T-helper 1 cell (primary cell): ENCODE results near the gene HLA-F.

ENCODE experiments used
- DNase-seq, 5 donors: peaks; one replicate each; pipeline ENCODE4 v3.0.0-alpha.2; 2012 to 2020

HLA-F gene

DNA sequence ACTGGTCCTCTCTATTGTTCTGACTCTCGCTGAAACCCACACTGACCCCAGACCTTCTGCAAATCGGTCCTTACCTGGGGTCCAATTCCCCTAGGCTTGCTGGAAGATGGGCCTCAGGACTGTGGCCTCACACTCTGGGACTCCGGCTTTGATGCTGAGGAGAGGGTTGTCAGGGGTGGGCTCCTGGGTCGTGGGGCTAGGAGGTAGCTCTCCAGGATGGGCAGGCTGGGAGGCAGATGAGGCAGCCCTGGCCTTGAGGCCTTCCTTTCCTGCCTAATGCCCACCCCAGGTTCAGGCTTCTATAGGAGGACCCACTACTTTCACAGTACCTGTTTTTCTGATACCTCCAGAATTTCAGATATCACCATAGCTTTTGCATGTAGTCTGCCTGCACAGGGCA lies 21.4 kb downstream of the HLA-F start:
- DNase-seq: no peak

- no peak for DNase-seq
These were observed 22.2 kb downstream of the HLA-F start for GRCh38 chr6:29745386-29745785.

GRCh38 chr6:29745855-29746449 lies 22.7 kb downstream of the HLA-F start:
- DNase-seq: no peak

DNA sequence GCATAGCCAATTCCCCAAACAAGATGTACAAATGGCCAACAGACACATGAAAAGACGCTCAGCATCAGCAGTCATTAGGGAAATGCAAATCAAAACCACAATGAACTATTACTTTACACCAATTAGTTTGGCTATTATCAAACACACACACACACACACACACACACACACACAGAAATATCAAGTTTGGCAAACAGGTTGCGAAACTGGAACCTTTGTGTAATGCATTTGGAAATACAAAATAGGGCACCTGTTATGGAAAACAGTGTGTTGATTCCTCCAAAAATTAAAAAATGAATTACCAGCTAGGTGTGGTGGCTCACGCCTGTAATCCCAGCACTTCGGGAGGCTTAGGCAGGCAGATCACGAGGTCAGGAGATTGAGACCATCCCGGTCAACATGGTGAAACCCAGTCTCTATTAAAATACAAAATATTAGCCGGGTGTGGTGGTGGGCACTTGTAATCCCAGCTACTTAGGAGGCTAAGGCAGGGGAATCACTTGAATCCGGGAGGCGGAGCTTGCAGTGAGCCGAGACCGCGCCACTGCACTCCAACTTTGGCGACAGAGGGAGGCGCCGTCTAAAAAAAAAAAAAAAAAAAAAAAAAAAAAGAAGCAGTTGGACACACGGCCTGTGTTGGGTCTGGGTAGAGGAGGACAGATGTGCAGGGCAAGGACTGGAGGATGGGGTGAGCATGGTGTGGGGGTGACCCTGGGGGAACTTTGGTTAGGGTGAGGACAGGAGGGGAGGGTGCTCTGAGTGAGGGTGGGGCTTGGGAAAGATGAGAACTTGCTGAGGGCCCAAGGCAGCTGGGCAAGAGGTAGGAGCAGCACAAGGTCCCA lies 23.8 kb downstream of the HLA-F start:
- no peak for DNase-seq

DNA sequence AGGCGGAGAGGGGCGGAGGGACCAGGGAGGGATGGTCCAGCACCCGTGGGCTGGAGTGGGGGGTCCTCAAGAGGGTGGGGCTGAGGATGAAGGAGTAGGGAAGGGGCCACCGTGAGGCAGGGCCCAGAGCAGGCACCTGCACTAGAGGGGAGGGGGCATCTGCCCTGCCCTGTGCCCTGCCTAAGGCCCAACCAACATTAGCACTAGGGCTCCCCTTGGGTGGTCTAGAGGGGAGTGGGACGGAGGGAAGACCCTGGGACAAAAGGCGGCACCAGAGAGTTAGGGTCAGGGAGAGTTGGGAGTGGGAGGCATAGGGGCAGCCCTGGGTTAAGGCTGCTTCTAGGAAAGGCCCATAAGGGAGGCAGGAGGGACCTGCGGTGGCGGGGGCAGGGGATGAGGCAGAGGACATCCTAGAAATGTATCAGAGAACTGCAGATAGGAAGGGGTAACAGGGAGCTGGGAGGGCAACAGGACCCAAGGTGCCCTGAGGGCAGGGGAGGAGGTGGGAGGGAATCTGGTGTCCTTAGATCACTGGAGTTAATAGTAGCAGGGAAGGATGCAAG lies 24.5 kb downstream of the HLA-F start:
- DNase-seq: no peak

DNA sequence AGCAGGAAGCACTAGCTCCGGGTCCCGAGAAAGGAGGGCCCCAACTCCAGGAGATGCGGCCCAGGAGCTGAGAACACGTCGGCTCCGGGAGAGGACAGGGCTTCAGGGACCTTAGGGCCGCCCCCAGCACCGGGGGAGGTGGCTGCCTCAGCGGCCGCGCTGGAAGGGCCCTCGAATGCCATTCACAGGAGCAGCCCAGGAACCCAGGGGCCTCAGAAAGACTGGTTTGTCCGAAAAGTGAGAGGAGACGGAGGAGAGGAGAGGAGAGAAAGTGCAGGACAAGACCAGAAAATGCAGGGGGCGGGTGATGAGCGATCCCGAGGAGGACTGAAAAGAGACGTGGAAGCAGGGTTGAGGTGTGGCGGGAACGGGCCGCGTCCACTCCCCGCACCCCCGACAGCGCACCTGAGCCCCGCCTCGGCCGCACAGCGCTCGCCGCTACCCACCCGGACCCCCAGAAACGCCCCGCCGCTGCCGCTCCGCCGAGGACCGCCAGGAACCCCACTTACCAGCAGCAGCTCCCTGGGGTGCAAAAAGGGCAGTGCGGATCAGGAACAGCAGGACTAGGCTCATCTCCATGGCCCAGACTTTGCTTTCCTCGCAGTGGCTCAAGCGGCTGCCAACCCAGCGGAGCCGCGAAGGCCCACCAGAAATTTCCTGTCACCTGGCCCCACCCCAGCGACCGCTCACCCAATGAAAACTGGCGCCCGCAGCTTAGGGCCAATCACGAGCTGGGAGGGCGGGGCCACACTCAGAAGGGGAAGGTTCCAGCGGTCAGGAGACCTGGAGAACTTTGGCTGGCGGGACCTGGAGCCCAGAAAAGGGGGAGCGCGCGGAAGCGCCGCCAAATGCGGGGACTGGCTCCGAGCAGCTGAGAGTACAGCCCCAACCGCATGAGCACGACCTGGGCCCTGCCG lies 25.4 kb downstream of the HLA-F start:
- DNase-seq: peak; percentile 75 to 86 (median 80)

DNA sequence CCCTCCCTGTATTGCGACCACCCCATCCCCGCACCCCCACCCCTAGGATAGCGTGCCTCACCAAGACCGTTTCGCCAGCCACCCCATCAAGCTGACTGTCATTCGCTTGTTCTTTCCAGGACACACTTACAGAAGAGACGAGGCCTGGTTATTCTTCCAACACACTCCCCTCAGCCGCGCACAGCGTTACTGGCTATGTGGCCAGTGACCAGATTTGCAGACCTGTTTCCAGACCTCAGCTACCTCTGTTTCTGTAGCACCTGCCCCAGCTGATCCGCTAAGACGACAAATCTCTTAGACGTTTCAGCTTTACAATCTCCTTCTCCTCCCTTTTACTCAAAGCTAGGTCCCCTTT lies 26.1 kb downstream of the HLA-F start:
- DNase-seq: no peak

DNA sequence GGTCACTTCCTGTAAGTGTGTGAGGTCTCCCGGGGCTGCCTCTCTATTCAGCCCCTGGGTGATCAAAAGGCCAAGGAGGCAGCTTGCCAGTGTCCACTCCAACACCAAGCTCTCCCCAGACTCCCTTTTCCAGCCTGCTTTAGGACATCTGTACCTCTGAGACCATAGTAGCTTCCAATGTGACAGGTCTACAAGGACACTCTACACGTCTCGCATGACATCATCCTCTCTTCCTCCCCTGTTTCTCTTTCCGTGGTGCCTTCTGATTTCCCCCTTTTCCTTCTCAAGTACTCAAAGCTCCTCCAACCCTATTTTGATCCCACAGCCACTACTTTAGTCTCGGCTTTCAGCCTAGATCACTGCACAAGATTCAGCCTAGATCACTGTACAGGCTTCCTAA lies 26.4 kb downstream of the HLA-F start:
- DNase-seq: no peak

DNA sequence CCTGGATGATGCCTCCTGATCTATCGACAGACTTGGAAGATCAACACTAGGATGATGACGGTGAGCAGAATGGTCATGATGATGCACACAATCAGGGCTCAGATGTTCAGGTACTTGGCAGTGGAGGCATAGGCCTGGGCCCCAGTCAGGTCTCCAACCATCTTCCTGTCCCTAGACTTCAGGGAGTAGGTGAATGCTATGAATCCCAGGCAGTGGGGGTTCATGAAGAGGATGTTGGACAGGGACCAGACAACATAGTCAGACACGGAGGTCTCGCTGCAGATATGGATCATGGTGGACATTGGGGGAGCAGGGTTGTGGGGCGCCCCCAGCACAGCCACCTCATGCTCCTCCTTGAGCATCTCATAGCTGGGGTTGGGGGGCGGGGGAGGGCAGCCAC lies 27.5 kb downstream of the HLA-F start:
- no peak for DNase-seq

GRCh38 chr6:29751480-29751879 lies 28.2 kb downstream of the HLA-F start:
- no peak for DNase-seq

GRCh38 chr6:29752451-29753308 lies 29.4 kb downstream of the HLA-F start:
- DNase-seq: peak; percentile 66 to 85 (median 78)

GRCh38 chr6:29753309-29753644 lies 30.0 kb downstream of the HLA-F start:
- no peak for DNase-seq

GRCh38 chr6:29755295-29755871 lies 32.1 kb downstream of the HLA-F start:
- DNase-seq: no peak

- DNase-seq: no peak
These were observed 34.0 kb downstream of the HLA-F start for GRCh38 chr6:29757282-29757681.

DNA sequence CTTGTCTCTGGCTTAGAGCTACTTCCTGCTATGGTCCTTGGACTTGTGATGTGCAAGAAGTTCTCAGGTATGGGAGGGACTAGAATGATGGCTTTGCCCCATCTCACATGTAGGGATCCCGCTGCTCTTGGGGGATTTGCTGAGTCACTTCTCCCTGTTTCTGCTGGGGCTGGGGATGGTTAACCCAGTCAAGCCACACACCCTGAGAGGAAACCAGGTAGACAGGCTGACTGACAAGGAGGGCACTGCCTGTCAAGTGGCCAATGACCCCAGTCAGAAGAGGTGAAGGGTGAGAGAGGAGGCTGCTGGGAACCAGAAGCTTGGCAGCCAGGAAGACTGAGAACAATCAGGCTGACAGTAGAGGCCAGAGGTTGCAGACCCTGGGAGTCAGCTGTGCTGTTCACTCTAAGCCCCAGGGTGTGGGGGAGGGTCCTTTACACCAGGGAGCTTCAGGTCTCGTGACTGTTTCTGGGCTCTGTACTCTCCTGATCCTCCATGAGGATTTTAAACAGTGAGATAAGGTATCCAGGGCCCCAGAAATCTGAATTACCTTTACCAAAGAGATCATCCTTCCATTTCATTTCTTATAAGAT lies 34.6 kb downstream of the HLA-F start:
- DNase-seq: no peak

- DNase-seq: no peak
These were observed 35.5 kb downstream of the HLA-F start for GRCh38 chr6:29758761-29759160.

GRCh38 chr6:29759457-29759856 lies 36.2 kb downstream of the HLA-F start:
- DNase-seq: no peak

DNA sequence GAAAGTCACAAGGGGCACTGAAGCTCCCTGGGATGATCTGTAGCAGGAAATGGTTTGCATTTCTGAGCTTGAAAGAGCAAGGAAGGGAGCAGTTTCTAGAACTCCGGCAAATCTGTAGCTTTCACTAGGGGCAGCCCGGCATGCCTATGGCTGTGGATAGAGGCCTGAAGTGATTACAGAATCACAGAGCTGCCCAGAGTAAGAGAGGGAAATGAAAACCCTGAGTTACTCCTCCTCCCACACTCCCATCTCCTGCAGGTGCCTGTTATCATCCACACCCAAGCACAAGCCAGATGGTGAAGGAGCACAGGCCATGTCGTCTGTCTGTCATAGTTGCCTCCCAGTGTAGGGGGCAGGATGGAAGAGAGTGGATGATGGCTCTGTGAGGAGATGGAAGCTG lies 37.1 kb downstream of the HLA-F start:
- no peak for DNase-seq

GRCh38 chr6:29762051-29762450 lies 38.8 kb downstream of the HLA-F start:
- DNase-seq: no peak

- no peak for DNase-seq
These were observed 39.6 kb downstream of the HLA-F start for GRCh38 chr6:29762781-29763214.

DNA sequence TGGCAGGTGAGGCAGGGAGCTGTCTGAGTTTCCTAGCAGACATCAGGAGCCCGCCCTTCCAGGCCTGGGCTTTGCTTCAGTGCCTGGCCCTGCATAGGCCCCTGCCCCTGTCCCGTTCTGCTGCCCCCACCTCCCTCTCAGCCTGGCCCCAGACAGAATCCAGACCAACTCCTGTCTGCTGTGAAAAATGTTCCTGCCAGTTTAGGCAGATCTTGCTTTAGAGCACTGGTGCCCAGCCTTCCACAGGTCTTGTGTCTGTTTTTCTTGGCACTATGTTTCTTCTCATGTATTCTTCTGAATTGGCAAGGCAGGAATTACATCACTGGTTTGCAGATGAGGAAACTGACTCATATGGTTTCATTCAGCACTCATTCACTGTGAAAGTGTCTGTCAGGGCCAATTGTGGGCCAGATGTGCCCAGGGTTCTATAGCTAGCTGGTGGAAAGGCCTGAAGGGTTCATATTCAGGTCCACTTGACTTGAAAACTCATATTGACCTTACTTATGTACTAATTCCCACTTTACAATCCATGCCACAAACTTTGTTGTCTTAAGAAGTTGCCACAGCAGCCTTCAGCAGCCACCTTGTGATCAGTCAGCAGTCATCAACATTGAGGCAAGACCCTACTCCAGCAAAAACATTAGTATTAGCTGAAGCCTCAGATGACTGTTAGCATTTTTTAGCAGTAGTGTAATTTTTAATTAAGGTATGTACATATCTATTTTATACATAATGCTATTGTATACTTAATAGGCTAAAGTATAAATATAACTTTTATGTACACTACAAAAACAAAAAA lies 40.5 kb downstream of the HLA-F start:
- peak in 1 of 5 donors; percentile 67 for DNase-seq
